Measurements from ENCODE around the gene RAD23A. TPM values are rescaled to one million over a fixed set of nuclear protein-coding genes. Genes with fewer than 3 reads are reported as not detected.

RAD23A gene
- total and polyA plus RNA-seq, 9 of the 15 experiments (the other 6 are each of a cell fraction or from before 2014, with no cell fraction given) = 9.5 to 181 (median 101) TPM

DNA sequence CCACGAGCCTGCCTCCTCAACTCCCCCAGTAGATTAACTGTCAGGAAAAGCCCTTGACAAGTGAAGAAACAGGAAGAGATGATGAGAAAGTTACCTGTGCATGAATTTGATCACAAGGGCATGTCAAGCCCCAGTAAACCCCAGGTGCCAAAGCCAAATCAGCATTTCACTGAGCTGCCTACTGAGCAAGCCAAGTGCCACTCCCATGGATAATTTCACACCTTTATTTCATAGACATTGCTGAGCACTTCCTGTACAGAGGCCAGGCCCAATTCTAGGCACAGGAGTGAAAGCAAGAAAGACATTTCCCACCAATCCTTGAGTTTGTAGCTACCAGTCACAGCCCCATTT lies 8.9 kb downstream of the RAD23A start (continued):
- TF ChIP-seq, protein P1, sequence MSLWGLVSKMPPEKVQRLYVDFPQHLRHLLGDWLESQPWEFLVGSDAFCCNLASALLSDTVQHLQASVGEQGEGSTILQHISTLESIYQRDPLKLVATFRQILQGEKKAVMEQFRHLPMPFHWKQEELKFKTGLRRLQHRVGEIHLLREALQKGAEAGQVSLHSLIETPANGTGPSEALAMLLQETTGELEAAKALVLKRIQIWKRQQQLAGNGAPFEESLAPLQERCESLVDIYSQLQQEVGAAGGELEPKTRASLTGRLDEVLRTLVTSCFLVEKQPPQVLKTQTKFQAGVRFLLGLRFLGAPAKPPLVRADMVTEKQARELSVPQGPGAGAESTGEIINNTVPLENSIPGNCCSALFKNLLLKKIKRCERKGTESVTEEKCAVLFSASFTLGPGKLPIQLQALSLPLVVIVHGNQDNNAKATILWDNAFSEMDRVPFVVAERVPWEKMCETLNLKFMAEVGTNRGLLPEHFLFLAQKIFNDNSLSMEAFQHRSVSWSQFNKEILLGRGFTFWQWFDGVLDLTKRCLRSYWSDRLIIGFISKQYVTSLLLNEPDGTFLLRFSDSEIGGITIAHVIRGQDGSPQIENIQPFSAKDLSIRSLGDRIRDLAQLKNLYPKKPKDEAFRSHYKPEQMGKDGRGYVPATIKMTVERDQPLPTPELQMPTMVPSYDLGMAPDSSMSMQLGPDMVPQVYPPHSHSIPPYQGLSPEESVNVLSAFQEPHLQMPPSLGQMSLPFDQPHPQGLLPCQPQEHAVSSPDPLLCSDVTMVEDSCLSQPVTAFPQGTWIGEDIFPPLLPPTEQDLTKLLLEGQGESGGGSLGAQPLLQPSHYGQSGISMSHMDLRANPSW (CRISPR knock-in tag; IDR thresholded peaks at IDR 0.05) = no peak
- TF ChIP-seq SMC3 (conservative IDR thresholded peaks at IDR 0.05; ENCODE audit: insufficient read depth, low read depth, low read length) (no peak), HSF4 (CRISPR knock-in tag; IDR thresholded peaks at IDR 0.05; ENCODE audit: borderline replicate concordance) (no peak), TCFL5 (CRISPR knock-in tag; conservative IDR thresholded peaks at IDR 0.05) (no peak), ZNF583 (CRISPR knock-in tag; IDR thresholded peaks at IDR 0.05) (no peak), ILF3 (IDR thresholded peaks at IDR 0.05; ENCODE audit: borderline replicate concordance) (no peak)
- TF ChIP-seq, protein P2, sequence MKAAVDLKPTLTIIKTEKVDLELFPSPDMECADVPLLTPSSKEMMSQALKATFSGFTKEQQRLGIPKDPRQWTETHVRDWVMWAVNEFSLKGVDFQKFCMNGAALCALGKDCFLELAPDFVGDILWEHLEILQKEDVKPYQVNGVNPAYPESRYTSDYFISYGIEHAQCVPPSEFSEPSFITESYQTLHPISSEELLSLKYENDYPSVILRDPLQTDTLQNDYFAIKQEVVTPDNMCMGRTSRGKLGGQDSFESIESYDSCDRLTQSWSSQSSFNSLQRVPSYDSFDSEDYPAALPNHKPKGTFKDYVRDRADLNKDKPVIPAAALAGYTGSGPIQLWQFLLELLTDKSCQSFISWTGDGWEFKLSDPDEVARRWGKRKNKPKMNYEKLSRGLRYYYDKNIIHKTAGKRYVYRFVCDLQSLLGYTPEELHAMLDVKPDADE (conservative IDR thresholded peaks at IDR 0.05; ENCODE audit: control insufficient read depth, low read depth, low read length) = no peak

Data from K562 (cell line).